HG03575 (cell line): ENCODE measurements around the gene ORM1.
"Not testable (repeated sequence)": the region's sequence is repeated elsewhere in the genome, so short reads cannot be mapped to it uniquely, and the experiment has no call there.

Experiments
- ATAC-seq: cut with Tn5 transposase; IDR thresholded peaks from one replicate; pipeline ENCODE4 v1.9.1; 2021; ENCODE audit not compliant: unreplicated experiment, insufficient number of reproducible peaks, low FRiP score; ENCODE audit errors: extremely low read depth

ORM1 gene

GRCh38 chr9:114322831-114323531 lies at the start of gene ORM1:
TSS of gene ORM1 (plus strand) at chr9:114323098. CDS start at chr9:114323134, 36 bp downstream.
- not testable (repeated sequence) for ATAC-seq

GRCh38 chr9:114273461-114273881 lies 49.4 kb upstream of the ORM1 start:
- no peak for ATAC-seq

- ATAC-seq = no peak
Measured at GRCh38 chr9:114274217-114274616, 48.7 kb upstream of the ORM1 start.

GRCh38 chr9:114275246-114276004 lies 47.5 kb upstream of the ORM1 start:
- no peak for ATAC-seq

GRCh38 chr9:114276908-114277821 lies 45.7 kb upstream of the ORM1 start:
- no peak for ATAC-seq

- ATAC-seq = no peak
Measured at GRCh38 chr9:114278356-114278755, 44.5 kb upstream of the ORM1 start.

- ATAC-seq = no peak
Measured at GRCh38 chr9:114278881-114279570, 43.9 kb upstream of the ORM1 start.

- ATAC-seq = no peak
Measured at GRCh38 chr9:114279693-114280092, 43.2 kb upstream of the ORM1 start.

- no peak for ATAC-seq
Measured at GRCh38 chr9:114280636-114281472, 42.0 kb upstream of the ORM1 start.

- ATAC-seq = no peak
Measured at GRCh38 chr9:114281473-114282103, 41.3 kb upstream of the ORM1 start.

GRCh38 chr9:114282104-114282485 lies 40.8 kb upstream of the ORM1 start:
- no peak for ATAC-seq

GRCh38 chr9:114282507-114282906 lies 40.4 kb upstream of the ORM1 start:
- ATAC-seq = no peak

- ATAC-seq = no peak
Measured at GRCh38 chr9:114282926-114283325, 40.0 kb upstream of the ORM1 start.

- no peak for ATAC-seq
Measured at GRCh38 chr9:114283551-114284111, 39.3 kb upstream of the ORM1 start.

- ATAC-seq = no peak
Measured at GRCh38 chr9:114284316-114285060, 38.4 kb upstream of the ORM1 start.

GRCh38 chr9:114285166-114285867 lies 37.6 kb upstream of the ORM1 start:
- ATAC-seq = no peak
